Right ventricle myocardium inferior (tissue), 1 donor: ENCODE measurements around the gene CRMP1. TPM values are rescaled to one million over a fixed set of nuclear protein-coding genes. Genes with fewer than 3 reads are reported as not detected.

Experiments
- ATAC-seq: fragments of 200-7000 bp; cut with Tn5 transposase; one replicate; pipeline ENCODE4 v1.9.1; 2020; ENCODE audit warnings: mild to moderate bottlenecking, moderate library complexity
- DNase-seq: peaks from one replicate; pipeline ENCODE4 v3.0.0; 2021; ENCODE audit errors: missing footprints
- intact Hi-C: fragments of 100-400 bp; cut with DNase I; formaldehyde crosslinking; loops from one replicate; pipeline ENCODE4 v1.11.0; 2022
- long read RNA-seq: library from polyadenylated mRNA; unstranded; transcript quantifications from one replicate; pipeline ENCODE4 v2.0.0, GENCODE V29; 2021
- total RNA-seq: library from RNA; stranded (reverse); fragmentation: NEBNext Ultra II Directional; extraction: Animal tissue kit (Norgen Biotek cat#: 25700); gene quantifications from one replicate; pipeline ENCODE4 v1.2.1, GENCODE V29; 2021
- donor health status: DM: no; HTN: yes; CAD: no; lungs with severe emphysema.

The CRMP1 gene
- 1.5 TPM for total RNA-seq
- long read RNA-seq, partial matches to known transcripts = 0 of 3 reads
- long read RNA-seq, other reads (novel, unspliced or antisense) = 0 of 3 reads

DNA sequence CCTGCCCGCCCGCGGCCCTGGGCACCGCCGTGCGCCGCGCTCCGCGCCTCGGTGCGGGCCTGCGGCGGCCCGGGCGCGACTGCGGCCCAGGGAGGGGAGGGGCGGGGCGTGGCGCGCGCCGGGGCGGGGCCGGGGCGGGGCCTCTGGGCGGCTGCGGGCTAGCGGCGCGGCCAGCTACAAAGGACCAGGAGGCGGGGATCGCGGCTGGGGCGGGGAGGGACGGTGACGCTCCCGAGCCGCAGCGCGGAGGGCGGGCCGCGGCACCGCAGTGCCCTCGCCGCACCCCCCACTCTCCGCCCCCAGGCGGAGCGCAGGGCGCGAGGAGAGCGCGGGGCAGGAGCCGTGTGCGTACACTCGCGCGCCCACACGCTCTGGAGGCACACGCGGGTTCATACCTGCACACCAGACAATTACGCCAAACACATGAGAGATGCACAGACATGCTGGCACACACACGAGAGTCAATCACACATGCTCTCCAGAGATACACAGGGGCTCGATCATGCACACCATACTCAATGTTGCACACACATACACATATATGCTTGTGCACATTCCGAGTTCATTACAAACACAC is at the start of gene CRMP1:
TSS of gene CRMP1 (minus strand) at position 83 of the 577 bp plus-strand sequence. CDS start 117 bp downstream, outside the sequence.
- no peak for DNase-seq
- ATAC-seq = peak; percentile 57
- intact Hi-C loops = no loop called here

DNA sequence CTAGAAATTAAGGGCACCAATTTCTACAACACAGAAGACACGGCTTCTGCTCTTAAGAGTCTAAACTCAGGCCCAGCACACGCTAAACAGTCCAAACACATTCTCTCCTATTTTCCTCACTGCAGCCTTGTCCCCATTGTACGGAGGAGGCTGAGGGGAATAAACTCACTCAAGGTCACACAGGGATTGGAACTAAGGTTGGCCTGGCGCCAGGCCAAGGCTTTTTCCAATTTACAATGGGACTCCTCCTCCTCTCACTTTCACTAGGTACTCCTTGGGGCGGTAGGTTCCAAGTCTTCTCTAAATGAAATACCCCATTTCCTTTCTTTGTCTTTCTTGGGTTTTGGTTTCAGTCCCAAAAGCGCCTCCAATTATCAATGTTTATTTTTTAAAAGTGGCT is 48.7 kb upstream of the CRMP1 start:
- no peak for DNase-seq
- intact Hi-C loops = no loop called here
- ATAC-seq = no peak

- ATAC-seq (no peak), DNase-seq (no peak)
- intact Hi-C loops = no loop called here
Observed at GRCh38 chr4:5940470-5941203, 47.8 kb upstream of the CRMP1 start.

DNA sequence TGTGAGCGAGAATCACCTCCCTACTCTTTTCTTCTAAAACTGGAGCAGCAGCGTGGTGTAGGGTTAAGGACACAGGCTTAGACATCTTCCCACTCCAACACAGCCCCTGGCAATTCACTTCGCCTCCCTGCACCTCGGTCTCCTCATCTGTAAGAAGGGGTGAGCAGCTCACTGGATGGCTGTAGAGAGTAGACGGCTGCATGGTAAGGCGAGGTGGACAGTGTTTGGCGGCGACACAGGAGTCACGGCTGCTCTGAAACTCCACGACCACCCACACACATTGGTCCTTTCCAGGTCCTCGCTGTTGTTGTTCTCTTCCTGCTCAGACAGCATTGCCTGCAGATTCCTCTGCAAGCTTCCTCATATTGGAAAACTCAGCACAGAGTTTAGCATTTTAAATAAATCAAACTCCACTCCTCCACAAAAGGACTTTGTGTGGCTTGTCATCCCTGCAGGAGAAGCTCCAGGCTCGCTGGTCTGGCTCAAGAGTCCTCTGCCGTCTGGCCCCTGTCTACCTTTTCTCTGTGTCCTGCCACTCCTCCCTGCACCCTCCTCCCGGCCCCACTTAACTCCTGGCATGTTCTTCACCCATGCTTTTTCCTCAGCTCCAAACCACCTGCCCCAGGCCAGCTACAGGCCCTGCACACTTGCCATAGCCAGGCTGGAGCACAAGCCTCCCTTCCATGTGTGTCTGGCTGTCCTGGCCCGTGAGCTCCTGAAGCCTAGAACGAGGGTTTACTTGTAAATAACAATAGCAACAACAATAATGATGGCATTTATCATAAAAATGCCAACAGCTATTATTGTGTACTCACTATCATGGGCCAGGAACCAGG is 41.3 kb upstream of the CRMP1 start:
- ATAC-seq (no peak), DNase-seq (no peak)
- intact Hi-C loops = no loop called here

DNA sequence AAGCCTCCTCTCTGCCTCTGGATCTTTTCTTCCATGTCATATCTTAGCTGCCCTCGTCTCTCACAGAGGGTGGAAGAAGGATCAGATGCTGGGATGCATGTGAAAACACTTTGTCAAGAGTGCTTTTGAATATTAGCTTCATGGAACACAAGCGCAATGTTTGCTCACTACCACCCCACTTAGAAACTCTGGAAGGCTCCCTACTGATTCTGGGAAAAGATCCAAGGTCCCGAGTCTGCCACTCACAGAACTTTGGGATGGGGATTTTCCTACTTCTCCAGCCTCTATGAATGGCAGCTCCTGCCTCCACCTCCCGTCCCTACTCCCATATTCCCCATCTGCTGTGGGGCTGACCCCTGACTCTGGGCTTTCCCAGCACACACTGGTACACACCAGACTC is 40.2 kb upstream of the CRMP1 start:
- no peak for DNase-seq
- ATAC-seq = no peak
- intact Hi-C loops = no loop called here

- ATAC-seq = no peak
- intact Hi-C loops = no loop called here
- DNase-seq = no peak
Observed at GRCh38 chr4:5932035-5932568, 39.2 kb upstream of the CRMP1 start.

DNA sequence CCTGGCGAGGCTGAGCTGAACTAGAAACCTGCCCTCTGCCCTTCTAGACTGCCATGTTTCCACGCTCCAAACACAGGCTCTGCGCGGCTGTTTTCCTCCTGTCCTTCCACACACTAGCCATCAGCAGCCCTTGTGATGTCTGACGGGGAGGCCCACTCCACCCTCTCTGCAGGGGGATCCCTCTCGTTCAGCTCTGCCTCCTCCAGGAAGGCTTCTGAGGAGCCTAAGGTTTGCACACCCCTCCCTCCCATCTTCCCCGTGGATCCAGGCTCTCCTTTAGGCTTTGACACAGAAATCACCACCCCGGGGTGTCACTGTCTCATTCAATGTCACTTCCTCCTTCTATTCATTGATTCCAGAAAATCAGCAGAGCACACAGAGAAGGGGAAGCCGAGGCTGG is 38.6 kb upstream of the CRMP1 start:
- intact Hi-C loops = no loop called here
- ATAC-seq (no peak), DNase-seq (no peak)

DNA sequence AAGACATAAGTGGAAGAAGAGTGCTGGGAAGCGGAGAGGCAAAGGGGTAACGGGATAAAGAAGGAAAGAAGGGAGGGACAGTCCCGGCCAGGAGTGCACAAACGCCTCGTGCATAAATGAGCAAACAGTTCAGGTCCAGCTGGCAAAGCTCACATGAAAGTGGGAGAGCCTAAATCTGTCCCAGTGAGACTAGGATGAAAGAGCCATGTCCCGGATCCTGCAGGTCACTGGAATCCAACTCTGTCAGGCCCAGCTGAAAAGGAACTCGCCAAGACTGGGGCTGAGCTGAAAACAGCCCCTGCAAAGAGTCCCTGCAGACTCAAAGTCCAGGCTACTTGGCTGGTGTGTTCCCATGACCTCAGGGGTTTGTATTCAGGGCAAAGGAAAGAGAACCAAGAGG is 38.0 kb upstream of the CRMP1 start:
- no peak for ATAC-seq
- no peak for DNase-seq
- intact Hi-C loops = no loop called here

DNA sequence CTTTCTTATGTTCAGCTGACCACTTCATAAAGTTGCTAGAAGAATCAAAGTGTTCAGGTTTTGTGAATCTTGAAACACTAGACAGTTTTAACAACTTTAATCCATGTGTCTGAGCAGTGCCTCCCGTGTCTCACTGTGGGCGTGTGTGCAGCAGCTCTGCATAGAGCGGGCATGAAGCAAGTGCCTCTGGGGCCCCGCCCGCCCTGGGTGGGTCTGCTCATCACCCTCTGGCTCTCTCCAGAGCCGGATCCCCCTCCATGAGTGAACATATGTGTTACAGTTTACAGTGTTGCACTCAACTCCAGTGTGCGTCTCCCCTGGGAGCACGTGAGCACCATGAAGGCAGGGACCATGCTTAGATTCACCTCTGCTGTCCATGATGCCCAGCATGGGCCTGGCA is 37.6 kb upstream of the CRMP1 start:
- DNase-seq (no peak), ATAC-seq (no peak)
- intact Hi-C loops = no loop called here

GRCh38 chr4:5928844-5929420 is 36.0 kb upstream of the CRMP1 start:
- intact Hi-C loops = no loop called here
- ATAC-seq = no peak
- no peak for DNase-seq

DNA sequence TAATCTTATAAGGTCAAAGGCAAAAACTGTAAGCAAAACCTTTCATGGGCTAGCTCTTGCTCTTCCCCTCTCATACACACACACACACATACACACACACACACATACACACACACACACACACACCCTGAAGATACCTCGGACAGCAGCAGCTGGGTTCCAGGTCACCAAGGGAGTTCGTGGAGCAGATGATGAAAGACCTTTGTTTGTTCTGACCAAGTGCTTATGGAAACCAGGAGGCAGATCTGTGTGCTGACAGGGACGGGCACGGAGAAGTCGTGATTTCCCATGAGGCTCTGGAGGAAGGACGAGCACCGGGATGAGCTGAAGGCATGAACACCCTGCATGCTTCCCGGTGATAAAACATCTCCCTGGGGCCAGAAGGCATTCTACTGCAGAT is 35.4 kb upstream of the CRMP1 start:
- ATAC-seq (no peak), DNase-seq (no peak)
- intact Hi-C loops = no loop called here

- ATAC-seq (no peak), DNase-seq (no peak)
- intact Hi-C loops = no loop called here
Observed at GRCh38 chr4:5927747-5928146, 34.9 kb upstream of the CRMP1 start.

DNA sequence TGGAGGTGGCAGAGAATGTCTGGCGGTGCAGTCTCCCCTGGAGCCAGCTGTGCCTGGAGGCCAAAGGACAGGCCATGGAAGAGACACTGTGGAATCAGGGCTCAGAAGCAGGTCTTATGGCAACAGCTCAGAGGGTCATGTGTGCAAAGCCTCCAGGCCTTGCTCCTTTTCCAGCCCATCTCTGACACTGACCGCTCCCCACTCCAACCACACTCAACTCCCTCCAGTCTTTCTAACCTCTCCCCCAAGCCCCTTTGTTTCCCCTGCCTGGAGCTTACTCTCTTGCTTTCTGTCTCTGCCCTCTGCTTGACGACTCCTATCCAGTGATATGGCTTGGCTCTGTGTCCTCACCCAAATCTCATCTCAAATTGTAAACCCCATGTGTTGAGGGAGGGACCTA is 34.2 kb upstream of the CRMP1 start:
- intact Hi-C loops = no loop called here
- no peak for DNase-seq
- no peak for ATAC-seq

DNA sequence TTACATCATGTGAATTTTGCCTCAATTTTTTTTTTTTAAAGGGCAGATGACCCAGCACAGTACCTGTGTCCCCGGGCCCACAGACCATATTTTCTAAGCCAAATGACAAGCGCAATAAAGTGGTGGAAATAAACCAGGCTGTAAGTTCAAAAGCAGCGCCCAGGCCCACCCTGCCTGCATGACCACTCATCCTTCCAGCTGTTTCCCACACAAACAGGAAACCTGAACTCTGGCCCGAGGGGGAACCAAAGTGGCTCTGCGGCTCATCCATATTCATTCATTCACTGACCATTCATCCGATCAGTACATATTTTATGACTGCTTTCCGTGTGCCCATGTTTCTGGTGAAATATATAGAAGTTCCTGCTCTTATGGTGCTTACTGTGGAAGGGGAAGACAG is 33.7 kb upstream of the CRMP1 start:
- intact Hi-C loops = no loop called here
- ATAC-seq (no peak), DNase-seq (no peak)

GRCh38 chr4:5925419-5926200 is 32.7 kb upstream of the CRMP1 start:
- intact Hi-C loops = no loop called here
- no peak for ATAC-seq
- DNase-seq = no peak

- intact Hi-C loops = no loop called here
- no peak for ATAC-seq
Observed at GRCh38 chr4:5924461-5925125, 31.7 kb upstream of the CRMP1 start.

GRCh38 chr4:5923376-5923775 is 30.5 kb upstream of the CRMP1 start:
- ATAC-seq = no peak
- intact Hi-C loops = no loop called here
- DNase-seq = no peak

More at GRCh38 chr4:5924461-5925125, 31.7 kb upstream of the CRMP1 start:
- DNase-seq = no peak

- DNase-seq = no peak
- intact Hi-C loops = no loop called here
- no peak for ATAC-seq
Observed at GRCh38 chr4:5922556-5922955, 29.7 kb upstream of the CRMP1 start.
